ENCODE results near the gene SOX13. TPM values are rescaled to one million over a fixed set of nuclear protein-coding genes. Genes with fewer than 3 reads are reported as not detected.

Gene SOX13
- total RNA-seq, 1 experiment from 2014 or later, result 81.9 TPM

GRCh38 chr1:204081791-204082513, 9.0 kb downstream of the SOX13 start:
- no peaks in the 10 kb centered on the region; the same call in none of the 2 replicates for H3K36me3 ChIP-seq (ENCODE audit: low read depth, low read length)
- H3K9ac ChIP-seq (ENCODE audit: low read length), result no peak overlapping the region
- no peaks in the 10 kb centered on the region for H3K9me2 ChIP-seq (replicated peaks; ENCODE audit: low read length)
- peaks cover 35% of the 10 kb centered on the region for H4K20me1 ChIP-seq (ENCODE audit: low read length)
- TF ChIP-seq EZH2phosphoT487 (IDR thresholded peaks at IDR 0.05; ENCODE audit: borderline replicate concordance, low read length) (no peak), EZH2 (IDR thresholded peaks at IDR 0.05; ENCODE audit: low read length, unreplicated experiment) (no peak), CTCF (conservative IDR thresholded peaks at IDR 0.05; ENCODE audit: low read depth, low read length) (no peak)
- no peak overlapping the region for H3K27ac ChIP-seq (ENCODE audit: low read length)
- H3K9me3 ChIP-seq (ENCODE audit: low read length), result no peaks in the 10 kb centered on the region
- H2AFZ ChIP-seq (ENCODE audit: low read length), result no peak overlapping the region
- H3K4me3 ChIP-seq (ENCODE audit: low read length), result no peak overlapping the region
- H3K4me2 ChIP-seq (ENCODE audit: low read length), result no peak overlapping the region
- CTCF ChIA-PET, result no interaction called here
- no TSS peak for BruUV-seq (replicated peaks)
- no peaks in the 10 kb centered on the region for H3K27me3 ChIP-seq (ENCODE audit: low read length)
- peaks cover 100% of the 10 kb centered on the region for H3K79me2 ChIP-seq (ENCODE audit: low read length)
- DNase-seq (no peak), ATAC-seq (no peak)
- POLR2A ChIA-PET (ENCODE audit: unreplicated experiment), result no interaction called here
- intact Hi-C loops (cut with micrococcal nuclease), result no loop called here
- peaks cover 58% of the 10 kb centered on the region for H3K4me1 ChIP-seq (ENCODE audit: insufficient read depth, low read length)
- no peaks in the 10 kb centered on the region for H3F3A ChIP-seq (ENCODE audit: low read length, unreplicated experiment)

GRCh38 chr1:204083491-204083890, 10.6 kb downstream of the SOX13 start:
- Histone ChIP-seq H3K4me1 (ENCODE audit: insufficient read depth, low read length) (peaks cover 46% of the 10 kb centered on the region), H2AFZ (ENCODE audit: low read length) (no peak overlapping the region), H3K27ac (ENCODE audit: low read length) (no peak overlapping the region), H3K36me3 (ENCODE audit: low read depth, low read length) (no peaks in the 10 kb centered on the region; the same call in 1 of the 2 replicates), H3K9me3 (ENCODE audit: low read length) (no peaks in the 10 kb centered on the region), H3K79me2 (ENCODE audit: low read length) (peaks cover 100% of the 10 kb centered on the region), H3K9ac (ENCODE audit: low read length) (no peak overlapping the region), H4K20me1 (ENCODE audit: low read length) (peaks cover 33% of the 10 kb centered on the region), H3K27me3 (ENCODE audit: low read length) (no peaks in the 10 kb centered on the region), H3K4me3 (ENCODE audit: low read length) (no peak overlapping the region), H3F3A (ENCODE audit: low read length, unreplicated experiment) (no peaks in the 10 kb centered on the region), H3K4me2 (ENCODE audit: low read length) (no peak overlapping the region), H3K9me2 (replicated peaks; ENCODE audit: low read length) (no peaks in the 10 kb centered on the region)
- intact Hi-C loops (cut with micrococcal nuclease), result no loop called here
- ATAC-seq (no peak), DNase-seq (no peak)
- TF ChIP-seq EZH2phosphoT487 (IDR thresholded peaks at IDR 0.05; ENCODE audit: borderline replicate concordance, low read length) (no peak), EZH2 (IDR thresholded peaks at IDR 0.05; ENCODE audit: low read length, unreplicated experiment) (no peak), CTCF (conservative IDR thresholded peaks at IDR 0.05; ENCODE audit: low read depth, low read length) (no peak)
- CTCF ChIA-PET, result no interaction called here
- BruUV-seq (replicated peaks), result no TSS peak
- POLR2A ChIA-PET (ENCODE audit: unreplicated experiment), result no interaction called here

GRCh38 chr1:204084247-204084772, 11.4 kb downstream of the SOX13 start:
- peaks cover 100% of the 10 kb centered on the region for H3K79me2 ChIP-seq (ENCODE audit: low read length)
- H3F3A ChIP-seq (ENCODE audit: low read length, unreplicated experiment), result no peaks in the 10 kb centered on the region
- ATAC-seq (peak; percentile 21), DNase-seq (peak; percentile 45)
- BruUV-seq (replicated peaks), result no TSS peak
- no peak overlapping the region for H3K9ac ChIP-seq (ENCODE audit: low read length)
- no peak overlapping the region for H3K27ac ChIP-seq (ENCODE audit: low read length)
- intact Hi-C loops (cut with micrococcal nuclease), result no loop called here
- no peak overlapping the region for H3K4me3 ChIP-seq (ENCODE audit: low read length)
- no peak for TF ChIP-seq EZH2 (IDR thresholded peaks at IDR 0.05; ENCODE audit: low read length, unreplicated experiment)
- no peak for TF ChIP-seq CTCF (conservative IDR thresholded peaks at IDR 0.05; ENCODE audit: low read depth, low read length)
- TF ChIP-seq EZH2phosphoT487 (IDR thresholded peaks at IDR 0.05; ENCODE audit: borderline replicate concordance, low read length), result no peak
- no peak overlapping the region for H2AFZ ChIP-seq (ENCODE audit: low read length)
- H3K27me3 ChIP-seq (ENCODE audit: low read length), result no peaks in the 10 kb centered on the region
- H4K20me1 ChIP-seq (ENCODE audit: low read length), result peaks cover 35% of the 10 kb centered on the region
- no peaks in the 10 kb centered on the region for H3K9me3 ChIP-seq (ENCODE audit: low read length)
- POLR2A ChIA-PET (ENCODE audit: unreplicated experiment), result no interaction called here
- H3K36me3 ChIP-seq (ENCODE audit: low read depth, low read length), result no peaks in the 10 kb centered on the region; the same call in 1 of the 2 replicates
- H3K4me1 ChIP-seq (ENCODE audit: insufficient read depth, low read length), result peaks cover 41% of the 10 kb centered on the region
- no peaks in the 10 kb centered on the region for H3K9me2 ChIP-seq (replicated peaks; ENCODE audit: low read length)
- CTCF ChIA-PET, result no interaction called here
- H3K4me2 ChIP-seq (ENCODE audit: low read length), result no peak overlapping the region

All from PC-3 (cell line).